Adrenal gland (tissue), 5 donors: Measurements from ENCODE around the gene LHPP.

Experiments used
- CTCF ChIP-seq, 6 experiments: fragments of 450-650 bp in 4 of 6; fragments of 200-600 bp in 2 of 6; sonication (generic) in 1 of 6; IDR thresholded peaks; 1 replicate in 5 of 6; 2 replicates in 1 of 6; pipeline versions ENCODE4 v1.5.1 to v1.8.0; 2016 to 2021; ENCODE audit warnings: antibody characterized with exemption in 6 of 6, mild to moderate bottlenecking in 2 of 6, moderate library complexity in 1 of 6
- POLR2A ChIP-seq, 2 donors: fragments of 450-650 bp; IDR thresholded peaks; one replicate each; pipeline ENCODE4 v1.6.1; 2017; ENCODE audit warnings: antibody characterized with exemption in 2 of 2, mild to moderate bottlenecking in 2 of 2, moderate library complexity in 1 of 2
- donor health status: DM: no; HTN: no; CAD: no.

- TF ChIP-seq CTCF (IDR thresholded peaks at IDR 0.05) (no peak), POLR2A (IDR thresholded peaks at IDR 0.05) (no peak)
These were observed 95.5 kb downstream of the LHPP start for GRCh38 chr10:124557167-124557566.
